ENCODE results near the gene PPFIBP2. TPM values are rescaled to one million over a fixed set of nuclear protein-coding genes. Genes with fewer than 3 reads are reported as not detected.

Gene PPFIBP2
- total and polyA plus RNA-seq, 10 of the 15 experiments (the other 5 are each of a cell fraction or from before 2014, with no cell fraction given) = 17.3 to 56.3 (median 39.2) TPM

DNA sequence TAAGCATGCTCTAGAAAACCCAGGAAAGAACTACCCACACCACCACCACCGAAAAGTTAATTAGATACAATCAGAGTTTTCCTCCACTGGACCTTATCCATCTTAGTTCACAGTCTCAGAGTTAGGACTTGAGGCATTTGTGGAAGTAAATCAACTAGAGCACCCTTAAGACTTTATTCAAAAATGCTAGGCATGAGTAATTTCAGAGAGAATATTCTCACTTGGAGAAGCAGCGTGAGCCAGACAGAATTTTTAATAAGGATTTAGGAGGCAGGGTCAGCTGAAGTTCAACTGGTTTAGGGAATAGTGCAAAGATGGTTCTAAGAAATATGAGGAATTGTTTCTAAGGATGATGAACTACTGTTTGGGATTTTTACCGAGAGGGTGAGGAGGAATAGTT, 29.7 kb upstream of the PPFIBP2 start:
- Histone ChIP-seq H2AFZ (ENCODE audit: control insufficient read depth, low read depth, low read length) (no peak overlapping the region), H3K4me1 (ENCODE audit: control insufficient read depth, insufficient read depth, low read length) (no peaks in the 10 kb centered on the region), H4K20me1 (ENCODE audit: control insufficient read depth, insufficient read depth) (no peaks in the 10 kb centered on the region), H3K27me3 (replicated peaks in 1 of 2; ENCODE audit: control insufficient read depth in 2 of 2, insufficient read depth in 2 of 2, low read length in 1 of 2) (no peaks in the 10 kb centered on the region), H3K9ac (ENCODE audit: control insufficient read depth, insufficient read depth, low read length) (no peak overlapping the region), H3K9me3 (replicated peaks; ENCODE audit: control insufficient read depth, insufficient read depth, low read length) (no peaks in the 10 kb centered on the region), H3K4me3 (no peak overlapping the region), H3K79me2 (ENCODE audit: control insufficient read depth, insufficient read depth, low read length) (no peaks in the 10 kb centered on the region), H3K27ac (ENCODE audit: control insufficient read depth, insufficient read depth) (no peak overlapping the region), H3K36me3 (ENCODE audit: control insufficient read depth in 2 of 2, insufficient read depth in 2 of 2, low read length in 1 of 2) (no peaks in the 10 kb centered on the region), H3K4me2 (ENCODE audit: control insufficient read depth, insufficient read depth) (no peak overlapping the region)
- DNase-seq (ENCODE audit: low read depth, low spot score) (no peak), FAIRE-seq (no peak), ATAC-seq (no peak)
- ChIA-PET CTCF (interaction anchor here (1.6 kb wide), 1 partner anchor 12 kb away, joined by 4 read pairs; no protein-coding TSS in a partner anchor), SMC1A (ENCODE audit: uncharacterized antibody, unreplicated experiment) (interaction anchor here (1.4 to 2.2 kb wide), 2 partner anchors 23 to 31 kb away, joined by 4 to 5 read pairs; no protein-coding TSS in a partner anchor), RAD21 (ENCODE audit: unreplicated experiment) (no interaction called here), POLR2A (no interaction called here)
- in situ Hi-C loops (cut with MboI) (no loop called here), intact Hi-C loops (cut with micrococcal nuclease; ENCODE audit: unreplicated experiment) (no loop called here)
- BruUV-seq (replicated peaks) = no TSS peak
- WGBS (ENCODE audit: insufficient coverage, insufficient replicate concordance, low lambda C conversion rate, missing lambda C conversion rate) = 45% methylated on average over 3 of the region's 3 CpGs
- TF ChIP-seq EZH2 (IDR thresholded peaks at IDR 0.05; ENCODE audit: borderline replicate concordance, control insufficient read depth, low read depth, low read length) (no peak), YY1 (IDR thresholded peaks at IDR 0.05; ENCODE audit: low read depth, low read length) (no peak), CBFB (IDR thresholded peaks at IDR 0.05; ENCODE audit: low read depth) (no peak), EGR1 (IDR thresholded peaks at IDR 0.05; ENCODE audit: borderline replicate concordance in 1 of 2, low read depth in 2 of 2, low read length in 2 of 2) (no peak), PML (IDR thresholded peaks at IDR 0.05; ENCODE audit: low read length) (no peak), HDAC2 (IDR thresholded peaks at IDR 0.05) (no peak), ZNF274 (IDR thresholded peaks at IDR 0.05; ENCODE audit: insufficient read depth, insufficient read length) (no peak), FOXM1 (IDR thresholded peaks at IDR 0.05; ENCODE audit: low read depth, low read length) (no peak), ZSCAN29 (IDR thresholded peaks at IDR 0.05) (no peak), CHD1 (IDR thresholded peaks at IDR 0.05; ENCODE audit: low read depth, low read length) (no peak), IKZF2 (IDR thresholded peaks at IDR 0.05) (no peak), MXI1 (IDR thresholded peaks at IDR 0.05; ENCODE audit: low read depth, low read length) (no peak), NR2F1 (conservative IDR thresholded peaks at IDR 0.05) (no peak)
- TF ChIP-seq, protein P1, sequence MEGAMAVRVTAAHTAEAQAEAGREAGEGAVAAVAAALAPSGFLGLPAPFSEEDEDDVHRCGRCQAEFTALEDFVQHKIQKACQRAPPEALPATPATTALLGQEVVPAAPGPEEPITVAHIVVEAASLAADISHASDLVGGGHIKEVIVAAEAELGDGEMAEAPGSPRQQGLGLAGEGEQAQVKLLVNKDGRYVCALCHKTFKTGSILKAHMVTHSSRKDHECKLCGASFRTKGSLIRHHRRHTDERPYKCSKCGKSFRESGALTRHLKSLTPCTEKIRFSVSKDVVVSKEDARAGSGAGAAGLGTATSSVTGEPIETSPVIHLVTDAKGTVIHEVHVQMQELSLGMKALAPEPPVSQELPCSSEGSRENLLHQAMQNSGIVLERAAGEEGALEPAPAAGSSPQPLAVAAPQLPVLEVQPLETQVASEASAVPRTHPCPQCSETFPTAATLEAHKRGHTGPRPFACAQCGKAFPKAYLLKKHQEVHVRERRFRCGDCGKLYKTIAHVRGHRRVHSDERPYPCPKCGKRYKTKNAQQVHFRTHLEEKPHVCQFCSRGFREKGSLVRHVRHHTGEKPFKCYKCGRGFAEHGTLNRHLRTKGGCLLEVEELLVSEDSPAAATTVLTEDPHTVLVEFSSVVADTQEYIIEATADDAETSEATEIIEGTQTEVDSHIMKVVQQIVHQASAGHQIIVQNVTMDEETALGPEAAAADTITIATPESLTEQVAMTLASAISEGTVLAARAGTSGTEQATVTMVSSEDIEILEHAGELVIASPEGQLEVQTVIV (IDR thresholded peaks at IDR 0.05; ENCODE audit: borderline replicate concordance, partially characterized antibody) = no peak
- TF ChIP-seq, protein P2, sequence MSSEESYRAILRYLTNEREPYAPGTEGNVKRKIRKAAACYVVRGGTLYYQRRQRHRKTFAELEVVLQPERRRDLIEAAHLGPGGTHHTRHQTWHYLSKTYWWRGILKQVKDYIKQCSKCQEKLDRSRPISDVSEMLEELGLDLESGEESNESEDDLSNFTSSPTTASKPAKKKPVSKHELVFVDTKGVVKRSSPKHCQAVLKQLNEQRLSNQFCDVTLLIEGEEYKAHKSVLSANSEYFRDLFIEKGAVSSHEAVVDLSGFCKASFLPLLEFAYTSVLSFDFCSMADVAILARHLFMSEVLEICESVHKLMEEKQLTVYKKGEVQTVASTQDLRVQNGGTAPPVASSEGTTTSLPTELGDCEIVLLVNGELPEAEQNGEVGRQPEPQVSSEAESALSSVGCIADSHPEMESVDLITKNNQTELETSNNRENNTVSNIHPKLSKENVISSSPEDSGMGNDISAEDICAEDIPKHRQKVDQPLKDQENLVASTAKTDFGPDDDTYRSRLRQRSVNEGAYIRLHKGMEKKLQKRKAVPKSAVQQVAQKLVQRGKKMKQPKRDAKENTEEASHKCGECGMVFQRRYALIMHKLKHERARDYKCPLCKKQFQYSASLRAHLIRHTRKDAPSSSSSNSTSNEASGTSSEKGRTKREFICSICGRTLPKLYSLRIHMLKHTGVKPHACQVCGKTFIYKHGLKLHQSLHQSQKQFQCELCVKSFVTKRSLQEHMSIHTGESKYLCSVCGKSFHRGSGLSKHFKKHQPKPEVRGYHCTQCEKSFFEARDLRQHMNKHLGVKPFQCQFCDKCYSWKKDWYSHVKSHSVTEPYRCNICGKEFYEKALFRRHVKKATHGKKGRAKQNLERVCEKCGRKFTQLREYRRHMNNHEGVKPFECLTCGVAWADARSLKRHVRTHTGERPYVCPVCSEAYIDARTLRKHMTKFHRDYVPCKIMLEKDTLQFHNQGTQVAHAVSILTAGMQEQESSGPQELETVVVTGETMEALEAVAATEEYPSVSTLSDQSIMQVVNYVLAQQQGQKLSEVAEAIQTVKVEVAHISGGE (CRISPR knock-in tag; IDR thresholded peaks at IDR 0.05) = no peak
- TF ChIP-seq, protein P3, sequence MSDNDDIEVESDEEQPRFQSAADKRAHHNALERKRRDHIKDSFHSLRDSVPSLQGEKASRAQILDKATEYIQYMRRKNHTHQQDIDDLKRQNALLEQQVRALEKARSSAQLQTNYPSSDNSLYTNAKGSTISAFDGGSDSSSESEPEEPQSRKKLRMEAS (IDR thresholded peaks at IDR 0.05; ENCODE audit: low read depth, low read length) = no peak

Measured in GM12878 (cell line).